C4-2B (cell line): Measurements from ENCODE around the gene MAP3K14.

Source experiments
- ZFX ChIP-seq: fragments of 450-650 bp; IDR thresholded peaks from 2 replicates; pipeline ENCODE4 v1.6.1; 2017
- TF ChIP-seq, protein P1 (sequence below): fragments of 450-650 bp; conservative IDR thresholded peaks from 2 replicates; pipeline ENCODE4 v1.5.1; 2017; ENCODE audit warnings: mild to moderate bottlenecking

- TF ChIP-seq, protein P1, sequence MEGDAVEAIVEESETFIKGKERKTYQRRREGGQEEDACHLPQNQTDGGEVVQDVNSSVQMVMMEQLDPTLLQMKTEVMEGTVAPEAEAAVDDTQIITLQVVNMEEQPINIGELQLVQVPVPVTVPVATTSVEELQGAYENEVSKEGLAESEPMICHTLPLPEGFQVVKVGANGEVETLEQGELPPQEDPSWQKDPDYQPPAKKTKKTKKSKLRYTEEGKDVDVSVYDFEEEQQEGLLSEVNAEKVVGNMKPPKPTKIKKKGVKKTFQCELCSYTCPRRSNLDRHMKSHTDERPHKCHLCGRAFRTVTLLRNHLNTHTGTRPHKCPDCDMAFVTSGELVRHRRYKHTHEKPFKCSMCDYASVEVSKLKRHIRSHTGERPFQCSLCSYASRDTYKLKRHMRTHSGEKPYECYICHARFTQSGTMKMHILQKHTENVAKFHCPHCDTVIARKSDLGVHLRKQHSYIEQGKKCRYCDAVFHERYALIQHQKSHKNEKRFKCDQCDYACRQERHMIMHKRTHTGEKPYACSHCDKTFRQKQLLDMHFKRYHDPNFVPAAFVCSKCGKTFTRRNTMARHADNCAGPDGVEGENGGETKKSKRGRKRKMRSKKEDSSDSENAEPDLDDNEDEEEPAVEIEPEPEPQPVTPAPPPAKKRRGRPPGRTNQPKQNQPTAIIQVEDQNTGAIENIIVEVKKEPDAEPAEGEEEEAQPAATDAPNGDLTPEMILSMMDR, result no peak
- TF ChIP-seq ZFX, result no peak
Measured at GRCh38 chr17:45326626-45327025, 9.8 kb upstream of the MAP3K14 start.
